HepG2 (cell line): ENCODE measurements around the gene PEAK1. TPM values are rescaled to one million over a fixed set of nuclear protein-coding genes. Genes with fewer than 3 reads are reported as not detected.
A peak's percentile ranks its signal among the peaks of the same experiment; 100 is the strongest.

ENCODE experiments used
- ATF2 ChIP-seq: sonication (generic); formaldehyde crosslinking; IDR thresholded peaks from 2 replicates; pipeline ENCODE4 v1.4.0; 2020; ENCODE audit warnings: missing genetic modification reagents
- DNMT1 ChIP-seq: sonication (generic); formaldehyde crosslinking; IDR thresholded peaks from 2 replicates; pipeline ENCODE4 v1.5.1; 2020; ENCODE audit warnings: mild to moderate bottlenecking, missing genetic modification reagents
- GPN1 ChIP-seq: sonication (generic); formaldehyde crosslinking; IDR thresholded peaks from 2 replicates; pipeline ENCODE4 v1.5.1; 2020; ENCODE audit warnings: missing genetic modification reagents, borderline replicate concordance
- HDAC1 ChIP-seq: sonication (generic); formaldehyde crosslinking; IDR thresholded peaks from 2 replicates; pipeline ENCODE4 v1.5.1; 2020; ENCODE audit warnings: mild to moderate bottlenecking, missing genetic modification reagents
- KLF6 ChIP-seq: IDR thresholded peaks from 2 replicates; pipeline ENCODE4 v1.8.0; 2016; ENCODE audit warnings: missing biosample characterization, missing genetic modification reagents
- MAX ChIP-seq: IDR thresholded peaks from 2 replicates; pipeline ENCODE4 v1.6.1; 2012; ENCODE audit warnings: inconsistent platforms
- MBD4 ChIP-seq: IDR thresholded peaks from 2 replicates; pipeline ENCODE4 v1.6.1; 2012; ENCODE audit warnings: low read length, inconsistent platforms, borderline replicate concordance
- MIER2 ChIP-seq: IDR thresholded peaks from 2 replicates; pipeline ENCODE4 v1.6.1; 2016; ENCODE audit warnings: missing biosample characterization, missing genetic modification reagents
- NFYC ChIP-seq: IDR thresholded peaks from 2 replicates; pipeline ENCODE4 v1.6.1; 2016; ENCODE audit warnings: missing genetic modification reagents, missing compliant biosample characterization
- NR3C1 ChIP-seq: sonication (generic); formaldehyde crosslinking; IDR thresholded peaks from 2 replicates; pipeline ENCODE4 v1.4.0; 2020; ENCODE audit warnings: missing genetic modification reagents
- POLR2G ChIP-seq: fragments of 200-400 bp; formaldehyde crosslinking; IDR thresholded peaks from 2 replicates; pipeline ENCODE4 v1.6.1; 2018; ENCODE audit warnings: mild to moderate bottlenecking, low read depth, low read length, moderate library complexity
- PPARG ChIP-seq: conservative IDR thresholded peaks from 2 replicates; pipeline ENCODE4 v1.6.1; 2016; ENCODE audit warnings: missing biosample characterization, missing genetic modification reagents
- SNAI1 ChIP-seq: sonication (generic); formaldehyde crosslinking; IDR thresholded peaks from 2 replicates; pipeline ENCODE4 v1.5.0; 2020; ENCODE audit warnings: mild to moderate bottlenecking, missing genetic modification reagents, borderline replicate concordance
- SPEN ChIP-seq: sonication (generic); formaldehyde crosslinking; IDR thresholded peaks from 2 replicates; pipeline ENCODE4 v1.5.1; 2020; ENCODE audit warnings: low read depth, mild to moderate bottlenecking, missing genetic modification reagents
- SRSF1 ChIP-seq: fragments of 200-400 bp; formaldehyde crosslinking; optimal IDR thresholded peaks from 2 replicates; pipeline ENCODE3; 2017; ENCODE audit warnings: mild to moderate bottlenecking, low read depth, low read length, moderate library complexity
- TAF1 ChIP-seq: sonication (generic); formaldehyde crosslinking; IDR thresholded peaks from 2 replicates; pipeline ENCODE4 v1.4.0; 2020; ENCODE audit warnings: missing genetic modification reagents
- XBP1 ChIP-seq: sonication (generic); formaldehyde crosslinking; IDR thresholded peaks from 2 replicates; pipeline ENCODE4 v1.5.0; 2020; ENCODE audit warnings: missing genetic modification reagents
- ZBTB7A ChIP-seq: sonication (generic); formaldehyde crosslinking; IDR thresholded peaks from 2 replicates; pipeline ENCODE4 v1.8.0; 2022; ENCODE audit warnings: mild to moderate bottlenecking, missing genetic modification reagents
- ZFY ChIP-seq: sonication (generic); formaldehyde crosslinking; IDR thresholded peaks from 2 replicates; pipeline ENCODE4 v1.4.0; 2020; ENCODE audit warnings: missing genetic modification reagents
- ZNF263 ChIP-seq: sonication (generic); formaldehyde crosslinking; IDR thresholded peaks from 2 replicates; pipeline ENCODE4 v1.4.0; 2020; ENCODE audit warnings: missing genetic modification reagents
- ZNF282 ChIP-seq: fragments of 450-650 bp; IDR thresholded peaks from 2 replicates; pipeline ENCODE4 v1.6.1; 2018; ENCODE audit not compliant: partially characterized antibody
- ZNF670 ChIP-seq: sonication (generic); formaldehyde crosslinking; IDR thresholded peaks from 2 replicates; pipeline ENCODE4 v1.8.0; 2022; ENCODE audit warnings: mild to moderate bottlenecking, missing genetic modification reagents, borderline replicate concordance
- ZNF687 ChIP-seq: sonication (generic); formaldehyde crosslinking; IDR thresholded peaks from 2 replicates; pipeline ENCODE4 v1.5.1; 2020; ENCODE audit warnings: mild to moderate bottlenecking, missing genetic modification reagents, moderate library complexity
- ZSCAN25 ChIP-seq: sonication (generic); formaldehyde crosslinking; IDR thresholded peaks from 2 replicates; pipeline ENCODE4 v1.8.0; 2022; ENCODE audit warnings: mild to moderate bottlenecking, missing genetic modification reagents
- ZSCAN30 ChIP-seq: sonication (generic); formaldehyde crosslinking; IDR thresholded peaks from 2 replicates; pipeline ENCODE4 v1.5.0; 2020; ENCODE audit warnings: mild to moderate bottlenecking, missing genetic modification reagents
- polyA plus RNA-seq, 8 experiments: library from polyadenylated mRNA; depleted of rRNA in 3 of 8; stranded (reverse) in 7 of 8; unstranded in 1 of 8; fragments of >200 nt; fragmentation: Illumina TruSeq in 4 of 8; extraction: Trizol in 4 of 8; gene quantifications; 2 replicates each; pipeline versions ENCODE4 v1.2.1 to v1.2.3, GENCODE V29; 2011 to 2016; ENCODE audit warnings: low read depth in 4 of 8, missing spikeins in 1 of 8, mixed read lengths in 1 of 8; ENCODE audit not compliant: insufficient read depth in 1 of 8
- total RNA-seq, 5 experiments: library from RNA; depleted of rRNA; stranded (reverse); fragments of >200 nt; fragmentation: Illumina TruSeq; extraction: Trizol; gene quantifications; 2 replicates each; pipeline ENCODE4 v1.2.3, GENCODE V29; 2016; ENCODE audit warnings: low read depth in 1 of 5

PEAK1 gene
- total and polyA plus RNA-seq, 2 of the 13 experiments (the other 11 are each of a cell fraction or from before 2014, with no cell fraction given) = 6.0 to 6.6 TPM

DNA sequence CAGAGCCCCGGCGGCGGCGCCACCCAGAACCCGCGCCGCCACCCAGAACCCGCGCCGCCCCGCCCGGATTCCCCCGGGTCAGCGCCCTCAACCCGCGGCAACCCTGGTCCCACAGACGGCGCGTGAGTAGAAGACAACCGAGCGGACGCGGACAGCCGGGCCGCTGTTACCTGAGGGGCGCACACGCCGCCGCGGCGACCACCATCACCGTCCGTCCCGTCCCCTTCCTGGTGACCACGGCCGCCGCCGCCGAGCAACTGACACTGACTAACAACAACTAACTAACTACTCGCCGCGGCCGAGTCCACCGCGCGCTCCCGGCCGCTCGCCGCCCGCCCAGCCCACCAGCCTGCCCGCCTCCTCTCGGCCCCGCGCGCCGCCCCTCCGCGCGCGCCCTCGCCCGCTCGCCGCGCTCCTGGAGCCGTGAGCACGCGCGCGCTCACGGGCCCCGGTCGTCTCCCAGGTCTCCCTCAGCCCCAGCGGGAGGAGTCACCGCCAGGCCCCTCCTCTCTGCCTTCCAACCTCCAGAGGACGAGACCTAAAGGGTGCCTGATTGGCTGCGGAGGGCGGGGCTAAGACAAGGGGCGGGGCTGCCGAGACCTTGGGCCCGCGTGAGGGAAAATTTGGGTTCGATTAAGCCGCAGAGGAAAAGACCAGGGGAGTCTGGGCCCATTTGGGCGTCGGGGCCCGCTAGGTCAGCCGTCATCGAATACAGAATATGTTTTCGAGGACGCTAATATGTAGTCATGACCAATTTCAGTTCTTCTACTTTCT, at the start of gene PEAK1 (continued):
- peak; percentile 81 for TF ChIP-seq ZFY
- TF ChIP-seq HDAC1 (CRISPR knock-in tag) = peak; percentile 45; the same call in 1 of the 2 replicates
- 0 out of 2 replicates have a peak, but pooled peaks have one; percentile 66 for TF ChIP-seq GPN1
- TF ChIP-seq TAF1 (CRISPR knock-in tag) = peak; percentile 69
- TF ChIP-seq NR3C1 = no peak
- no peak for TF ChIP-seq ZSCAN30 (CRISPR knock-in tag)
- TF ChIP-seq ZBTB7A (CRISPR knock-in tag) = peak; percentile 24; the same call in 1 of the 2 replicates
- TF ChIP-seq ZNF282 = no peak
- TF ChIP-seq ZNF670 (CRISPR knock-in tag) = 0 out of 2 replicates have a peak, but pooled peaks have one; percentile 43
- peak; percentile 49 for TF ChIP-seq ZNF687 (CRISPR knock-in tag)
- TF ChIP-seq MAX = peak; percentile 23
- TF ChIP-seq MIER2 = no peak
- TF ChIP-seq POLR2G = peak; percentile 54; the same call in 1 of the 2 replicates
- TF ChIP-seq XBP1 (CRISPR knock-in tag) = no peak
- no peak for TF ChIP-seq KLF6
- TF ChIP-seq ZSCAN25 = no peak
- no peak for TF ChIP-seq MBD4
- peak; percentile 16 for TF ChIP-seq SRSF1
- TF ChIP-seq SPEN = peak; percentile 12; the same call in 1 of the 2 replicates
- TF ChIP-seq SNAI1 (CRISPR knock-in tag) = no peak
- TF ChIP-seq ATF2 (CRISPR knock-in tag) = peak; percentile 13; the same call in 1 of the 2 replicates
- TF ChIP-seq ZNF263 (CRISPR knock-in tag) = peak; percentile 60
- no peak for TF ChIP-seq PPARG (CRISPR knock-in tag)
- peak; percentile 33 for TF ChIP-seq NFYC (CRISPR knock-in tag)
- TF ChIP-seq DNMT1 (CRISPR knock-in tag) = no peak
